Lung (tissue), 12 donors: ENCODE data around the gene TEX51. TPM values are rescaled to one million over a fixed set of nuclear protein-coding genes. Genes with fewer than 3 reads are reported as not detected.

ENCODE experiments used
- ATAC-seq: fragments of 200-7000 bp; cut with Tn5 transposase; one replicate; pipeline ENCODE4 v1.9.1; 2020; ENCODE audit warnings: moderate number of reproducible peaks; ENCODE audit not compliant: insufficient read depth, low FRiP score
- DNase-seq, 3 donors: peaks; one replicate each; pipeline ENCODE4 v3.0.0-alpha.2; 2013 to 2017
- H3K27ac ChIP-seq, 2 donors: one replicate each; pipeline ENCODE4 v1.5.1; 2013; ENCODE audit warnings: mild to moderate bottlenecking in 2 of 2, moderate library complexity in 2 of 2, control low read depth in 1 of 2, inconsistent platforms in 1 of 2, low read depth in 1 of 2, low read length in 1 of 2
- H3K27me3 ChIP-seq, 3 donors: one replicate each; pipeline ENCODE4 v1.5.1; 2013; ENCODE audit warnings: low read length in 2 of 3; ENCODE audit not compliant: control insufficient read depth in 3 of 3, insufficient read depth in 3 of 3
- H3K36me3 ChIP-seq, 4 donors: one replicate each; pipeline ENCODE4 v1.5.1; 2013; ENCODE audit warnings: low read length in 4 of 4, mild to moderate bottlenecking in 1 of 4, moderate library complexity in 1 of 4; ENCODE audit not compliant: control insufficient read depth in 4 of 4, insufficient read depth in 4 of 4
- H3K4me1 ChIP-seq, 5 donors: one replicate each; pipeline ENCODE4 v1.5.1; 2013; ENCODE audit warnings: low read length in 5 of 5, mild to moderate bottlenecking in 2 of 5, moderate library complexity in 1 of 5; ENCODE audit not compliant: control insufficient read depth in 5 of 5, insufficient read depth in 5 of 5
- H3K4me3 ChIP-seq: one replicate; pipeline ENCODE4 v1.5.1; 2013; ENCODE audit warnings: mild to moderate bottlenecking, control low read depth, moderate library complexity
- H3K9ac ChIP-seq, 2 donors: one replicate each; pipeline ENCODE4 v1.5.1; 2013; ENCODE audit warnings: low read length in 2 of 2, control low read depth in 1 of 2; ENCODE audit not compliant: insufficient read depth in 1 of 2
- H3K9me3 ChIP-seq, 4 donors: one replicate each; pipeline ENCODE4 v1.5.1; 2013; ENCODE audit warnings: low read length in 3 of 4, mild to moderate bottlenecking in 1 of 4, moderate library complexity in 1 of 4; ENCODE audit not compliant: control insufficient read depth in 4 of 4, insufficient read depth in 3 of 4
- CTCF ChIP-seq: IDR thresholded peaks from 2 replicates; pipeline ENCODE4 v1.5.1; 2012; ENCODE audit warnings: mild to moderate bottlenecking; ENCODE audit errors: control extremely low read depth, extremely low read depth
- WGBS, 2 donors: extraction: QIAGEN DNeasy Blood & Tissue Kit; methylation state at CpG; one replicate each; pipeline ENCODE4 v1.1.7; 2013; 5-methylcytosine and 5-hydroxymethylcytosine counted together
- polyA plus RNA-seq, 2 donors: library from polyadenylated mRNA; stranded (reverse); fragments of 200-250 nt; gene quantifications; one replicate each; pipeline ENCODE4 v1.2.1, GENCODE V29; 2013
- total RNA-seq, 2 donors: library from RNA; depleted of rRNA in 1 of 2; stranded (reverse); fragments of >200 nt in 1 of 2; gene quantifications; one replicate each; pipeline ENCODE4 v1.2.1, GENCODE V29; 2014 to 2021
- donor health status: control.
- donor health status: control.
- donor health status: Bipolar disorder and iron deficiency.
- donor health status: healthy.
- donor health status: DM: yes; HTN: yes; CAD: no.

The TEX51 gene
- total and polyA plus RNA-seq, 4 donors: not detected

- WGBS, 2 donors: 79 to 92% methylated on average over 4 of the region's 4 CpGs
- H3K9me3 ChIP-seq: peaks cover 0 to 7% (median 1%) of the 10 kb centered on the region in 4 donors
- H3K9ac ChIP-seq: no peak overlapping the region
- DNase-seq: no peak
- no peak for TF ChIP-seq CTCF
- H3K27ac ChIP-seq: no peak overlapping the region
- no peak for ATAC-seq
- peaks cover 0 to 5% (median 0%) of the 10 kb centered on the region in 3 donors for H3K27me3 ChIP-seq
- H3K36me3 ChIP-seq: no peaks in the 10 kb centered on the region
- H3K4me3 ChIP-seq: no peak overlapping the region
- H3K4me1 ChIP-seq: peaks cover 0 to 2% (median 0%) of the 10 kb centered on the region in 5 donors
Measured at GRCh38 chr2:126943612-126944348, 45.1 kb downstream of the TEX51 start.

DNA sequence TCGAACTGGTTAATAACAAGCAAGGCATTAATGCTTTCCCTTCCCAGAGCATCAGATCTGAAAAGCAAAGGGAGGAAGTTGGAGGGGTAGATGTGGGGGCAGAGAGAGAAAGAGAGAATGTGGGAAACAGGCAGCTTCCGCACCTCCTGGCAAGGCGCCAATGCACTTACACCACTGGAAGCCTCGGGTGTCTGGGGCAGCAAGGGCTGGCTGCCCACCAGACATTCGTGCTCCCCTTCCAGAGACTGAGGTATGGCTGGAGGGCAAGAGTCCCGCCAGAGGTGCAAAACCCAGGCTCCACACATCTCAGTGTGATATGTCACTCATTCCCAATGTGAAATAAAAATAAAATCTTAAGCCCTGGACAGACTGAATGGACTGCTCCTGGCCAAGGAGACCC is 46.4 kb downstream of the TEX51 start:
- TF ChIP-seq CTCF: no peak
- Histone ChIP-seq H3K9ac (no peak overlapping the region), H3K36me3 (no peaks in the 10 kb centered on the region), H3K27me3 (peaks cover 0 to 5% (median 0%) of the 10 kb centered on the region in 3 donors), H3K4me1 (peaks cover 0 to 2% (median 0%) of the 10 kb centered on the region in 5 donors), H3K9me3 (peaks cover 0 to 6% (median 1%) of the 10 kb centered on the region in 4 donors), H3K4me3 (no peak overlapping the region), H3K27ac (no peak overlapping the region)
- WGBS, 2 donors: 35 to 38% methylated on average over 6 of the region's 6 CpGs
- no peak for ATAC-seq
- DNase-seq: peak in 1 of 3 donors; percentile 3

DNA sequence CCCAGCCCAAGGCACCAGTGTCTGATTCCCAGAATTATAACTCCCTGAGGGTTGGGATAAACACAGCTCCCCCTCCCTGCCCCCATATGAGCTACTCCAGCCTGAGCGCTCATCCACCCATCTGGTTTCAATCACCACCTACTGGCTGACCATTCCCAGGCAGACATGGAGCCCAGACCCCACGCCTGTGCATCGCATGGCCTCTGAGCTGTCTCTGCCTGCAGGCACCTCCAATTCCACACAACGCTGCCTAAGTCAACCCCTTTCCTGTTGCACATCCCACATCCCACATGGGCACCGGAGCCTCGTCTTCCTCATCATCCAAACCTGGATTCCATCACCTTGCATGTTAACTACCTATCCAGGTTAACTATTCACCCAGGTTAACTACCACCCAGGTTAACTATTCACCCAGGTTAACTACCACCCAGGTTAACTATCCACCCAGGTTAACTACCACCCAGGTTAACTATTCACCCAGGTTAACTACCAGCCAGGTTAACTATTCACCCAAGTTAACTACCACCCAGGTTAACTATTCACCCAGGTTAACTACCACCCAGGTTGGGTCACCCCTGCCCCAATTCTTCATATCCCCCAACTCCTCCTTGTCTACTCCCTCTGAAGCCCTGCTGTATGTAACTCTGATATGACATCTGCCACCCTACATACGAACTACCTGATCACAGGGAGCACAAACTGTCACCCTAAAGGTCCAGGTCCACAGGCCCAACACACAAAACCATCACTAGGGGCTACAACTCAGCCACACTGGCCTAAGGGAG is 47.8 kb downstream of the TEX51 start:
- WGBS, 2 donors: 84 to 89% methylated on average over 7 of the region's 7 CpGs
- TF ChIP-seq CTCF: no peak
- ATAC-seq (no peak), DNase-seq (peak in 1 of 3 donors; percentile 5)
- peaks cover 0 to 2% (median 0%) of the 10 kb centered on the region in 5 donors for H3K4me1 ChIP-seq
- H3K27me3 ChIP-seq: peaks cover 0 to 5% (median 0%) of the 10 kb centered on the region in 3 donors
- H3K9me3 ChIP-seq: peaks cover 0 to 5% (median 1%) of the 10 kb centered on the region in 4 donors
- no peak overlapping the region for H3K9ac ChIP-seq
- no peak overlapping the region for H3K27ac ChIP-seq
- no peaks in the 10 kb centered on the region for H3K36me3 ChIP-seq
- H3K4me3 ChIP-seq: no peak overlapping the region
